Upper lobe of left lung (tissue), 4 donors: ENCODE measurements around the gene AJUBA.

Source experiments
- EP300 ChIP-seq, 4 donors: sonication (generic); formaldehyde crosslinking; IDR thresholded peaks; one replicate each; pipeline ENCODE4 v1.5.1; 2017; ENCODE audit warnings: antibody characterized with exemption in 4 of 4, control low read depth in 2 of 4
- TF ChIP-seq, protein P1 (sequence below), 6 experiments: fragments of 450-650 bp in 4 of 6; fragments of 200-600 bp in 2 of 6; sonication (generic) in 2 of 6; IDR thresholded peaks; one replicate each; pipeline ENCODE4 v1.5.1; 2016 to 2019; ENCODE audit warnings: antibody characterized with exemption in 6 of 6

- TF ChIP-seq, protein P1, sequence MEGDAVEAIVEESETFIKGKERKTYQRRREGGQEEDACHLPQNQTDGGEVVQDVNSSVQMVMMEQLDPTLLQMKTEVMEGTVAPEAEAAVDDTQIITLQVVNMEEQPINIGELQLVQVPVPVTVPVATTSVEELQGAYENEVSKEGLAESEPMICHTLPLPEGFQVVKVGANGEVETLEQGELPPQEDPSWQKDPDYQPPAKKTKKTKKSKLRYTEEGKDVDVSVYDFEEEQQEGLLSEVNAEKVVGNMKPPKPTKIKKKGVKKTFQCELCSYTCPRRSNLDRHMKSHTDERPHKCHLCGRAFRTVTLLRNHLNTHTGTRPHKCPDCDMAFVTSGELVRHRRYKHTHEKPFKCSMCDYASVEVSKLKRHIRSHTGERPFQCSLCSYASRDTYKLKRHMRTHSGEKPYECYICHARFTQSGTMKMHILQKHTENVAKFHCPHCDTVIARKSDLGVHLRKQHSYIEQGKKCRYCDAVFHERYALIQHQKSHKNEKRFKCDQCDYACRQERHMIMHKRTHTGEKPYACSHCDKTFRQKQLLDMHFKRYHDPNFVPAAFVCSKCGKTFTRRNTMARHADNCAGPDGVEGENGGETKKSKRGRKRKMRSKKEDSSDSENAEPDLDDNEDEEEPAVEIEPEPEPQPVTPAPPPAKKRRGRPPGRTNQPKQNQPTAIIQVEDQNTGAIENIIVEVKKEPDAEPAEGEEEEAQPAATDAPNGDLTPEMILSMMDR (IDR thresholded peaks at IDR 0.05), result no peak
- no peak for TF ChIP-seq EP300 (IDR thresholded peaks at IDR 0.05)
Observed at GRCh38 chr14:23028799-23029198, 46.4 kb upstream of the AJUBA start.
